HT-29 (cell line): ENCODE data around the gene FERMT1. TPM values are rescaled to one million over a fixed set of nuclear protein-coding genes. Genes with fewer than 3 reads are reported as not detected.
A peak's percentile ranks its signal among the peaks of the same experiment; 100 is the strongest.
"Not testable (repeated sequence)": the region's sequence is repeated elsewhere in the genome, so short reads cannot be mapped to it uniquely, and the experiment has no call there.

ENCODE experiments used
- DNase-seq: peaks from one replicate; pipeline ENCODE4 v3.0.0-alpha.2; 2015; ENCODE audit warnings: low spot score
- total RNA-seq: library from RNA; depleted of rRNA; stranded (reverse); fragments of >200 nt; shearing (Covaris generic); gene quantifications from 2 replicates; pipeline ENCODE4 v1.2.3, GENCODE V29; 2014

FERMT1 gene
- total RNA-seq, 1 experiment from 2014 or later, result 72.0 TPM

GRCh38 chr20:6115221-6115895, 7.5 kb downstream of the FERMT1 start:
- no peak for DNase-seq

DNA sequence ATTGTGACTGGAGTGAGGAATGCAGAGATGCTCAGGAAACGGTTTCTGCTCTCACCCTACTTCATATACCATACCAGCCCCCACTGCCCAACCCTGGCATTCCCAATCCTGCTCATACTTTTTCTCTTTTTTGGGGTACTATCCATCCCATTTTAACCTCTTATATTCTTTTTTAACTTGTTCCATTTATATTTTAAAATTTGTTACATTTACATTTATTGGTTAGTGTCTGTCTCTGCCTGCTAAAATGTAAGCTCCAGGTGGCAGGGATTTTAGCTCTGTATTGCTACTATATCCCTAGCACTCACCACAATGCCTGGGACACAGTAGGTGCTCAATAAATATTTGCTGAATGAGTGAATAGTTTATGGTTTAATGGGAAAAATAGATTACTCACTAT, 8.1 kb downstream of the FERMT1 start:
- DNase-seq, result no peak

GRCh38 chr20:6113951-6114350, 8.9 kb downstream of the FERMT1 start:
- no peak for DNase-seq

- DNase-seq, result not testable (repeated sequence)
Measured at GRCh38 chr20:6112965-6113364, 9.9 kb downstream of the FERMT1 start.

GRCh38 chr20:6108330-6108729, 14.5 kb downstream of the FERMT1 start:
- no peak for DNase-seq

GRCh38 chr20:6104493-6105188, 18.2 kb downstream of the FERMT1 start:
- no peak for DNase-seq

- DNase-seq, result no peak
Measured at GRCh38 chr20:6103301-6103700, 19.5 kb downstream of the FERMT1 start.

DNA sequence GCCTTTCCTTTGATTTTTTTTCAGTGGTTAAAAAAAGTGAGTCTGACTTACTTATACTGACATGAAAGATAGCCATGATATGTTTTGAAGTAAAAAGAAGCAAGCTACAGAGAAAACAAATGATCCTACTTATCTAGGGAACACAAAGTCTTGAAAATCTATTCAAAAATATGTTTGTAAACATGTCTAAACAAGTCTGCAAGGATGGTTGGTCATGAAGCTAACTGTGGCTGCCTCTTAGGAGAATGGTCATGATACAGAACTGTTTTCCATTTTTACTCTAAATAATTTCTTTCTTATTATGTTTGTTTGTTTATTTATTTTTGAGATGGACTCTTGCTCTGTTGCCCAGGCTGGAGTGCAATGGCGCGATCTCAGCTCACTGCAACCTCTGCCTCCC, 21.5 kb downstream of the FERMT1 start:
- DNase-seq, result no peak

DNA sequence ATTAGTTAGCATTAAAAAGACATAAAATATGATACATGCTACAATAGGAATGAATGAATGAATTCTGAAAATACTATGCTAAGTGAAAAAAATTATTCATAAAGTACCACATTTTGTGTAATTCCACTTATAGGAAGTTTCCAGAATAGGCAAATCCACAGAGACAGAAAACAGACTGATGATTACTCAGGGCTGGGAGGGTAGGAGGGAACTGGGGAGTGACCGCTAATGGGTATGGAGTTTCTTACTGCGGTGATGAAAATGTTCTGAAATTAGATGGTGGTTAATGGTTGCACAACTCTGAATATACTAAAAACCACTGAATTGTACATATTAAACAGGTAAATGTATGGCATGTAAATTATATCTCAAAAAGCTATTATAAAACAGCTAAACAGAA, 22.6 kb downstream of the FERMT1 start:
- no peak for DNase-seq

- DNase-seq, result no peak
Measured at GRCh38 chr20:6099819-6100218, 23.0 kb downstream of the FERMT1 start.

GRCh38 chr20:6095409-6095808, 27.4 kb downstream of the FERMT1 start:
- DNase-seq, result peak; percentile 19

DNA sequence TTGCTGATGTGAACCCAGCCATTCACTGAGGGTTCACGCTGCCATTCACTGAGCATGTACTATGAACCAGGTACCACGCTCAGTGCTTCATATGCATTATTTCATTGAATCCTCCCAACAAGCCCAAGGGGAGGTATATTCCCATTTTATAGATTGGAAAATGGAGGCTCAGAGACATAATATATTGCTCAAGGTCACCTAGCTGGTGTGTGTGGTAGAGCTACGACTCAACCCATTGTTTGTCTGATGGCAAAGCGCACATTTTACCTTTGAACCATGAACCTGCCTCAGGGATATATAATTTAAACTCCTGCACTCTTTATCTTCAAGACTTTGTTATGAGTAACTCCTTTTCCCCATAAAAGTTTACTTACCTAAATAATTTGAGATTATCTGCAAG, 28.3 kb downstream of the FERMT1 start:
- DNase-seq, result no peak

DNA sequence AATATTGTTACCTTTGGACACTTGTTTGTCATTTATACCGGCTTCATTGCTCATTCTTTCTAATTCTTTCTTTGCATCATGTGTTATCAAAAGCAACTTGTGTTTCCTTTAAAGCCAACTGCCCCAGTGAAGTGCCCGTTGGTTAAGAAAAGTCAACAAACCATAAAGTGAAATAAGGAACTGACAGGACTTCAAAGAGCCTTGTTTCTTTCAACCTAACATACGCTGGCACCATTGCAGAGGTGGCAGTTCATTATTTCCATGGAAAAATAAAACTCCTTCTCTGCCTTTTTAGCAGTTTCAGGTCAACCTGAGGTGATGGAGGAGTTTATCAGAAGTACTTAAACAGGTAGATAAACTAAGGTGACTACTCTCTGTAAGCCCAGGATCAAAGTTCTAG, 28.8 kb downstream of the FERMT1 start:
- DNase-seq, result peak; percentile 56

DNA sequence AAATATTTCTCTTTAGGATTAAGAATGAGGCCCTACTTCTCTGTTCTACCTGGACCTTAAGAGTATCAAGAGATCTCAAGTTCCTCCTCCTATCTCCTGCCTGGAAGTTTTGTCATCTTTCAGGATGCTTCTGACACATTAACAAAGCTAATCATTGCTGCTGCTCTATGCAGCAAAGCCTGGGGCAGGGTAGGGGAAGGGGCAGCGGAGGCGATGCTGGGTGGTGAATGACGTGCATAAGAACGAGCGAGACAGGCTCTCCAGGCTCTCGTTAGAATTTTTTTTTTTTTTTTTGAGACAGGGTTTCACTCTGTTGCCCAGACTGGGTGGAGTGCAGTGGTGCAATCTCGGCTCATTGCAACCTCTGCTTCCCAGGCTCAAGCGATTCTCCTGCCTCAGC, 31.2 kb downstream of the FERMT1 start:
- DNase-seq, result no peak

- no peak for DNase-seq
Measured at GRCh38 chr20:6086868-6087267, 36.0 kb downstream of the FERMT1 start.

DNA sequence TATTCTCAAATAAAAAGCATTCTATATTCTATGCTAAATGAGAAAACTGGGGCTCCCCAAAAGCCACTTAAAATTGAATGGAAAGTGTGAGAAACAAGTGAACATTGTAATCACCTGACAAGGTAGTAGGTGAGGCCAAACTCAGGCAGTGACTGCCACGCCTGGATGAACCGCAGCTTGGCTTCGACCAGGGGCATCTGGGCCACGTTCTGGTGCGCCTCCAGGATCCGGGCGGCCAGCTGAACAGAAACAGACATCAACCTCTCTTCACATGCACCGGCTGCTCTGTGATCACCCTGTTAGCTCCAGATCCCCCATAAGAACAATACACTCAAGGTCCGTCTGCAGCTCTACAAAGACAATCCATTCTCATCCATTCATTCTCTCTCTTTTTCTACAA, 38.9 kb downstream of the FERMT1 start:
- no peak for DNase-seq

- DNase-seq, result no peak
Measured at GRCh38 chr20:6081236-6081635, 41.6 kb downstream of the FERMT1 start.

DNA sequence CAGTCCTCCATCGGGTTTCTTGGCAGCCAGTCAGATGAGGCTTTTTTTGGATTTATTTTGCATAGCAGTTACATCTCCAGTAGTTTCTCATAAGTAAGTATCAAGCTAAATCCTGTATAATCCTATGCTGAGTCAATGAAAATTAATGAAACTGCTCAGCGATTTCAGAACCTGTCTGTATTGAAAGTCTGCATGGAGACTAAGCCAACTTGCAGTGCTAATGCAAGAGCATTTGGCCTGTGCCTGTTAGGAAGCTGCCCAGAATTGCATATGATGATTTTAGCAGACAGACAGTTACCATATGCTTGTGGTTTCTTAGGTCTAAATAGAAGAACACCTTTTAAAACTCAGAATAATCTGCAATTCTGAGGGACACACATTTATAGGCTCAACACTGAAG, 43.8 kb downstream of the FERMT1 start:
- DNase-seq, result no peak

DNA sequence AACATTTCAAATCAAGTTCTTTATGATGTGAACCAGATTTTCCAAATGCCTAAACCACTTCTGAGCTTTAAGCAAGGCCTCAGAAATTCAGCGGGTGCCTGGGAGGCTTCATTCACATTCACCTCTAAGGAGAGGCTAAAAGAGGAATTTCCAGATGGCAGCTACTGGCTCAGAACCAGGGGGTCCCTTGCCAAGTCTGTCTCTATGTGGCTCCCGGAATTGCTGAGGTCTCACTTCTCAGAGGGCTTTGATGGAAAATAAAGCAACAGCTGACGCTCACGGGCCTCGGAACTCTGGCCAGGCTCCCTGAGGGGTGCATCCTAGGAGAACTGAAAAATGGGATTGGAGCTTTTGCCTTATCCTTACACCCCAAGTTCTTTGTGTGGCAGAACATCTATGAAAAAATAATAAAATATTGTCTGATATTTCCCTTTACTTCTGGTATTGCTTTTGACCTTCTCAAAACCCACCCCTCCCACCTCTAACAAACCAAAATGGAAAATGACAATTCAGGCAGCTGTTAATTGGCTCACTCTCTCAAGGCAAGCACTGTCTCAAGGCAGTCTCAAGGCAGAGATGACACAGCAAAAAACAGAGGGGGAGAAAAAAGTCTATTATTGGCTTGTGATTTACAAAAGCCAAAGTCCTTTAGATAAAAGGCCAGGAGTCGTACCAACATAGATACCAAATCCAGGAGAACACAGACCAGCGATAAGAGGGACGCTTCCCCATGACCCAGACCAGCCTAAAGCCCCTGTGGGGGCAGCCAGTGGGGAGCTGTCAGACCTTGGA, 47.2 kb downstream of the FERMT1 start:
- no peak for DNase-seq

DNA sequence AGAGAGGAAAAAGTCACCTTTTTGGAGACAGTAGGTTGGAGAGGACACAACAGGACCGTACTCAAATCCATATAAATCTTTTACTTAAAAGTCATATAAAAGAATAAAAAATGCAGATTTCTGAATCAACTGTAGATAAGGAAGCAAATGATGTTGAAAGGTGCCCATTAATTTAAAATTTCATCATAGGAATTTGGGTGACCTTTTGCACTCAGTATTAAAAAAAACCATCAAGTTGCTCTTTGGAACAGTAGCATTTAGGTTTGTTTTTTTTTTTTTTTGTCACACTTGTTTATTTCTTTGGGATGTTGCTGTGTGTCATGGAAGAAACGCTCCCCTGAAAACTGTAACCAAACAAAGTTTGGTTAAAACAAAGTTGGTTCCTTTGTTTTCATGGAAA, 48.0 kb downstream of the FERMT1 start:
- DNase-seq, result no peak

DNA sequence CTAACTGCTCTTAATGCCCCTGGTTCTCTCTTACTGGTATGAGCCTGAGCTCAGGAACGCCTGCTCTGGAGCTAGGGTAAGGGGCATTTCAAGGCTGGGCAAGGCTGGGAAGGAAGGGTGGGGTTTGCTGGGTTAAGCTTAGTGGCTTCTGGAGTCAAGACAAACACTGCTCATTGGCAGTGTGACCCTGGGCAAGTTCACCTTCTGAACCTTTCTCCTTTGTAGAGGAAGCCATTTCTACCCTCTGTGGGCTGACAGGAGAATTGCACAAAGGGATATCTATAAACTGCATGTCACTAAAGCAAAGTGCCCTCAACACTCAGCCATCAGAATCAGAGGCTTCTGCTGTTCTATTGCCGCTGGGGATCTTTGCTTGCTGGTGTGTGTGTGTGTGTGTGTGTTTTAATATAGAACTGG, 48.7 kb downstream of the FERMT1 start:
- DNase-seq, result peak; percentile 59

DNA sequence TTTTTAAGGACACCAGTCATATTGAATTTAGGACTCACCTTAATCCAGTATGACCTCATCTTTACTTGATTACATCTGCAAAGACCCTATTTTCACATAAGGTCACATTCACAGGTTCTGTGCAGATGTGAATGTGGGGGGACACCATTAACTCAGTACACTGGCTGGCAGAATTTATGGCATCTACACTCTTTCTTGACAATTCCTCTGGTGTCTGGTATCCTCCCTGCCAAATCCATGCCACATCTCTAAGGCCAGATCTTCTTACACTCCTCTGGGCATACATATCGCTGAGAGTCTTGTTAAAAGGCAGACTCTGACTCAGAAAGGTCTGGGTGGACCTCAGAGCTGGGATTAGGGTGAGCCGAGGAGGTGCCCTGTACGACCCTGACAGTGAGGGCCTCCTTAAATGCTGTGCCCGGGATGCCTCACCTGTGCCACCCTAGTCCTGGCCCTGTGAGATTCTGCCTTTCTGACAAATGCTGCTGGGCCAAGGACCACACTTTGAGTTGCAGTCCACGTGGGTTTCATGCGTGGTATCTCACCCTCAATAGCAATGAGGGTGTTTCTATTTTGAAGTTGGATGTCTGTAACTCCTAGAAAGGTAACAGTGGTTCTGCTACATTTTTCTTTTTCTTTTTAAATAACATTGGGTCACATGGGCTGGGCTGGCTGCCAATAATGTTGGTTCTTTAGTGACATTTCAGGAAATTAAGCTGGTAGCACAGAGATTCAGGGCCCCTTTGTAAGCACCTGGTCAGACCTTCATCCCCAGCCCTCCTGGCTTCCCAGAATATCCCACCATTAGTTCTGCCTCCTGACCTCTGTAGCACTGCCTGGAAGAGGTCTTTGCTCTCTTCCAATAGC, 51.8 kb downstream of the FERMT1 start:
- DNase-seq, result no peak
